BLaER1 treated with 17β-estradiol and CSF1 and Interleukin-3, amounts not matched to agents 10 nM and 100 nM (cell line): ENCODE results near the gene CMSS1.
"Not testable (repeated sequence)": the region's sequence is repeated elsewhere in the genome, so short reads cannot be mapped to it uniquely, and the experiment has no call there.

Experiments
- H3K27ac ChIP-seq, 11 experiments: shearing (Covaris generic); formaldehyde crosslinking; 2 replicates each; pipeline ENCODE4 v1.8.1; 2022
- H3K27me3 ChIP-seq, 11 experiments: shearing (Covaris generic); formaldehyde crosslinking; 2 replicates each; pipeline ENCODE4 v1.8.1; 2022
- H3K36me3 ChIP-seq, 11 experiments: shearing (Covaris generic); formaldehyde crosslinking; 2 replicates each; pipeline ENCODE4 v1.8.1; 2022
- H3K4me1 ChIP-seq, 10 experiments: shearing (Covaris generic); formaldehyde crosslinking; 2 replicates each; pipeline ENCODE4 v1.8.1; 2022
- H3K4me2 ChIP-seq, 11 experiments: shearing (Covaris generic); formaldehyde crosslinking; 2 replicates each; pipeline ENCODE4 v1.8.1; 2022
- H3K4me3 ChIP-seq, 10 experiments: shearing (Covaris generic); formaldehyde crosslinking; 2 replicates each; pipeline ENCODE4 v1.8.1; 2022
- H3K9ac ChIP-seq, 11 experiments: shearing (Covaris generic); formaldehyde crosslinking; 2 replicates each; pipeline ENCODE4 v1.8.1; 2022
- H3K9me3 ChIP-seq, 11 experiments: shearing (Covaris generic); formaldehyde crosslinking; replicated peaks in 1 of 11; 2 replicates each; pipeline ENCODE4 v1.8.1; 2022
- H4K20me1 ChIP-seq, 11 experiments: shearing (Covaris generic); formaldehyde crosslinking; 2 replicates each; pipeline ENCODE4 v1.8.1; 2022
- Cebpa-rat ChIP-seq, 11 experiments: shearing (Covaris generic); IDR thresholded peaks; 2 replicates each; pipeline ENCODE4 v1.8.1; 2022

The CMSS1 gene

GRCh38 chr3:100048248-100048647 is 230.6 kb downstream of the CMSS1 start:
- Histone ChIP-seq H3K4me2 (peak overlapping the region; percentile 69 to 93 (median 76)), H4K20me1 (peaks cover 0 to 7% (median 0%) of the 10 kb centered on the region in 11 experiments; a peak in 3 of 22 replicates), H3K9me3 (no peaks in the 10 kb centered on the region), H3K27me3 (no peaks in the 10 kb centered on the region), H3K4me1 (peaks cover 47 to 56% (median 52%) of the 10 kb centered on the region in 10 experiments), H3K9ac (peak overlapping the region in 8 of 11 experiments; percentile 14 to 65 (median 36); a peak in 12 of 22 replicates), H3K4me3 (peak overlapping the region in 3 of 10 experiments; percentile 40 to 50 (median 42); a peak in 3 of 20 replicates), H3K27ac (peak overlapping the region in 10 of 11 experiments; percentile 9 to 59 (median 44); a peak in 18 of 22 replicates), H3K36me3 (no peaks in the 10 kb centered on the region)
- no peak for TF ChIP-seq Cebpa-rat (IDR thresholded peaks at IDR 0.05)

GRCh38 chr3:100051513-100051912 is 233.9 kb downstream of the CMSS1 start:
- H3K4me1 ChIP-seq, result peaks cover 19 to 25% (median 23%) of the 10 kb centered on the region in 10 experiments
- H3K27me3 ChIP-seq, H3K27ac ChIP-seq, H3K4me2 ChIP-seq, H3K4me3 ChIP-seq, H3K9ac ChIP-seq, H3K36me3 ChIP-seq, H4K20me1 ChIP-seq, H3K9me3 ChIP-seq: not testable (repeated sequence)

- Histone ChIP-seq H4K20me1 (no peaks in the 10 kb centered on the region), H3K4me1 (no peaks in the 10 kb centered on the region)
These were observed 236.4 kb downstream of the CMSS1 start for GRCh38 chr3:100053951-100054620.

GRCh38 chr3:100057716-100058575 is 240.3 kb downstream of the CMSS1 start:
- Histone ChIP-seq H3K9me3 (0 out of 22 replicates have a peak, but pooled peaks cover 0 to 3% (median 0%) of the 10 kb centered on the region in 11 experiments), H3K9ac (no peak overlapping the region), H3K4me2 (no peak overlapping the region), H3K4me1 (peaks cover 0 to 12% (median 0%) of the 10 kb centered on the region in 10 experiments; a peak in 8 of 20 replicates), H3K36me3 (peaks cover 0 to 9% (median 0%) of the 10 kb centered on the region in 11 experiments; a peak in 1 of 22 replicates), H4K20me1 (no peaks in the 10 kb centered on the region), H3K27ac (no peak overlapping the region), H3K27me3 (no peaks in the 10 kb centered on the region), H3K4me3 (no peak overlapping the region)
- no peak for TF ChIP-seq Cebpa-rat (IDR thresholded peaks at IDR 0.05)

More at GRCh38 chr3:100053951-100054620, 236.4 kb downstream of the CMSS1 start:
- H3K4me3 ChIP-seq, result no peak overlapping the region
- H3K27ac ChIP-seq, result no peak overlapping the region
- TF ChIP-seq Cebpa-rat (IDR thresholded peaks at IDR 0.05), result no peak
- peaks cover 0 to 9% (median 0%) of the 10 kb centered on the region in 11 experiments; a peak in 1 of 22 replicates for H3K36me3 ChIP-seq
- H3K4me2 ChIP-seq, result no peak overlapping the region
- 0 out of 22 replicates have a peak, but pooled peaks cover 0 to 3% (median 0%) of the 10 kb centered on the region in 11 experiments for H3K9me3 ChIP-seq
- H3K9ac ChIP-seq, result no peak overlapping the region
- H3K27me3 ChIP-seq, result no peaks in the 10 kb centered on the region

- Histone ChIP-seq H3K9me3 (0 out of 22 replicates have a peak, but pooled peaks cover 0 to 3% (median 0%) of the 10 kb centered on the region in 11 experiments), H3K4me2 (no peak overlapping the region), H3K27me3 (no peaks in the 10 kb centered on the region), H3K4me1 (peaks cover 0 to 12% (median 0%) of the 10 kb centered on the region in 10 experiments; a peak in 8 of 20 replicates), H4K20me1 (no peaks in the 10 kb centered on the region), H3K9ac (no peak overlapping the region), H3K27ac (no peak overlapping the region), H3K36me3 (peaks cover 0 to 7% (median 0%) of the 10 kb centered on the region in 11 experiments; a peak in 1 of 22 replicates), H3K4me3 (no peak overlapping the region)
- no peak for TF ChIP-seq Cebpa-rat (IDR thresholded peaks at IDR 0.05)
These were observed 241.8 kb downstream of the CMSS1 start for GRCh38 chr3:100059472-100059871.

GRCh38 chr3:100060685-100061484 is 243.2 kb downstream of the CMSS1 start:
- Histone ChIP-seq H3K36me3 (0 out of 22 replicates have a peak, but pooled peaks cover 0 to 7% (median 0%) of the 10 kb centered on the region in 11 experiments), H4K20me1 (no peaks in the 10 kb centered on the region), H3K4me3 (no peak overlapping the region), H3K9me3 (0 out of 22 replicates have a peak, but pooled peaks cover 0 to 3% (median 0%) of the 10 kb centered on the region in 11 experiments), H3K27me3 (no peaks in the 10 kb centered on the region), H3K4me1 (peaks cover 0 to 12% (median 0%) of the 10 kb centered on the region in 10 experiments; a peak in 8 of 20 replicates), H3K4me2 (peak overlapping the region in 4 of 11 experiments; percentile 21 to 51 (median 38); a peak in 5 of 22 replicates), H3K27ac (no peak overlapping the region), H3K9ac (no peak overlapping the region)
- TF ChIP-seq Cebpa-rat (IDR thresholded peaks at IDR 0.05), result no peak

- Histone ChIP-seq H4K20me1 (peaks cover 0 to 4% (median 0%) of the 10 kb centered on the region in 11 experiments; a peak in 1 of 22 replicates), H3K4me3 (no peak overlapping the region), H3K9me3 (no peaks in the 10 kb centered on the region), H3K4me1 (peaks cover 0 to 12% (median 0%) of the 10 kb centered on the region in 10 experiments; a peak in 8 of 20 replicates), H3K9ac (no peak overlapping the region), H3K4me2 (no peak overlapping the region), H3K27me3 (no peaks in the 10 kb centered on the region), H3K27ac (no peak overlapping the region), H3K36me3 (0 out of 22 replicates have a peak, but pooled peaks cover 0 to 7% (median 0%) of the 10 kb centered on the region in 11 experiments)
- TF ChIP-seq Cebpa-rat (IDR thresholded peaks at IDR 0.05), result no peak
These were observed 245.0 kb downstream of the CMSS1 start for GRCh38 chr3:100062665-100063064.

- no peak overlapping the region for H3K27ac ChIP-seq
- H3K36me3 ChIP-seq, result 0 out of 22 replicates have a peak, but pooled peaks cover 0 to 7% (median 0%) of the 10 kb centered on the region in 11 experiments
- H4K20me1 ChIP-seq, result peaks cover 0 to 7% (median 0%) of the 10 kb centered on the region in 11 experiments; a peak in 1 of 22 replicates
- no peak overlapping the region for H3K4me2 ChIP-seq
- H3K4me3 ChIP-seq, result no peak overlapping the region
- H3K4me1 ChIP-seq, result peaks cover 0 to 14% (median 4%) of the 10 kb centered on the region in 10 experiments; a peak in 15 of 20 replicates
- no peaks in the 10 kb centered on the region for H3K27me3 ChIP-seq
- H3K9me3 ChIP-seq, result peaks cover 0 to 3% (median 0%) of the 10 kb centered on the region in 11 experiments; a peak in 5 of 22 replicates
- no peak for TF ChIP-seq Cebpa-rat (IDR thresholded peaks at IDR 0.05)
- no peak overlapping the region for H3K9ac ChIP-seq
These were observed 246.3 kb downstream of the CMSS1 start for GRCh38 chr3:100063929-100064461.
